ENCODE measurements around the gene GRM7. TPM values are rescaled to one million over a fixed set of nuclear protein-coding genes. Genes with fewer than 3 reads are reported as not detected.

GRM7 gene
- total RNA-seq, 1 experiment from 2014 or later = not detected

DNA sequence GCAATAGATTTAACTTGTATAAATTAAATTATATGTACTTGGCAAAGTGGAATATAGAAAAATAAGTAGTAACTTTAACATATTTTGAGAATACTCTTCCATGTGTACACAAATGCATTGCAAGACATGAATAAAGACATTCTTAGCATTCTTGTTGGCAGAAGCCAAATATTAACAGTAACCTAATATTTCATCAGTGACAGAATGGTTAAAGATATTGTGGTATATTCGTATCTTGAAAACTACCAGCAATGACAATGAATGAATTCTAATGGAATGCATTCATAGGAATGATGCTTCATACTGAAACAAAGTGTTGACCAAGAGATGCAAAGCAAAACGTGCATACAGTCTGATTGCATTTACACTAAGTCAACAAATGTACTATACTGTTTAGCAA, 524.7 kb downstream of the GRM7 start:
- Histone ChIP-seq H3K4me3 (ENCODE audit: low read depth, low read length, poor library complexity, severe bottlenecking) (no peak overlapping the region), H3K27ac (ENCODE audit: low read depth, low read length, poor library complexity, severe bottlenecking) (no peak overlapping the region), H3K4me1 (ENCODE audit: insufficient read depth, low read length, poor library complexity, severe bottlenecking) (peaks cover 8% of the 10 kb centered on the region), H3K36me3 (ENCODE audit: insufficient read depth, low read length, poor library complexity, severe bottlenecking) (no peaks in the 10 kb centered on the region), H3K27me3 (replicated peaks; ENCODE audit: insufficient read depth, low read depth, low read length, poor library complexity) (no peaks in the 10 kb centered on the region), H3K9me3 (ENCODE audit: low read depth, low read length, poor library complexity, severe bottlenecking) (no peaks in the 10 kb centered on the region)
- POLR2A ChIA-PET (ENCODE audit: low non-redundant PET) = no interaction called here
- no TSS peak for BruUV-seq (replicated peaks)
- TF ChIP-seq, protein P1, sequence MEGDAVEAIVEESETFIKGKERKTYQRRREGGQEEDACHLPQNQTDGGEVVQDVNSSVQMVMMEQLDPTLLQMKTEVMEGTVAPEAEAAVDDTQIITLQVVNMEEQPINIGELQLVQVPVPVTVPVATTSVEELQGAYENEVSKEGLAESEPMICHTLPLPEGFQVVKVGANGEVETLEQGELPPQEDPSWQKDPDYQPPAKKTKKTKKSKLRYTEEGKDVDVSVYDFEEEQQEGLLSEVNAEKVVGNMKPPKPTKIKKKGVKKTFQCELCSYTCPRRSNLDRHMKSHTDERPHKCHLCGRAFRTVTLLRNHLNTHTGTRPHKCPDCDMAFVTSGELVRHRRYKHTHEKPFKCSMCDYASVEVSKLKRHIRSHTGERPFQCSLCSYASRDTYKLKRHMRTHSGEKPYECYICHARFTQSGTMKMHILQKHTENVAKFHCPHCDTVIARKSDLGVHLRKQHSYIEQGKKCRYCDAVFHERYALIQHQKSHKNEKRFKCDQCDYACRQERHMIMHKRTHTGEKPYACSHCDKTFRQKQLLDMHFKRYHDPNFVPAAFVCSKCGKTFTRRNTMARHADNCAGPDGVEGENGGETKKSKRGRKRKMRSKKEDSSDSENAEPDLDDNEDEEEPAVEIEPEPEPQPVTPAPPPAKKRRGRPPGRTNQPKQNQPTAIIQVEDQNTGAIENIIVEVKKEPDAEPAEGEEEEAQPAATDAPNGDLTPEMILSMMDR (conservative IDR thresholded peaks at IDR 0.05; ENCODE audit: low read depth, low read length) = no peak
- no peak for TF ChIP-seq EZH2 (IDR thresholded peaks at IDR 0.05; ENCODE audit: borderline replicate concordance, low read depth, low read length, poor library complexity, severe bottlenecking)
- CTCF ChIA-PET = no interaction called here
- no peak for DNase-seq (ENCODE audit: low spot score)
- intact Hi-C loops (cut with micrococcal nuclease; ENCODE audit: unreplicated experiment) = no loop called here

DNA sequence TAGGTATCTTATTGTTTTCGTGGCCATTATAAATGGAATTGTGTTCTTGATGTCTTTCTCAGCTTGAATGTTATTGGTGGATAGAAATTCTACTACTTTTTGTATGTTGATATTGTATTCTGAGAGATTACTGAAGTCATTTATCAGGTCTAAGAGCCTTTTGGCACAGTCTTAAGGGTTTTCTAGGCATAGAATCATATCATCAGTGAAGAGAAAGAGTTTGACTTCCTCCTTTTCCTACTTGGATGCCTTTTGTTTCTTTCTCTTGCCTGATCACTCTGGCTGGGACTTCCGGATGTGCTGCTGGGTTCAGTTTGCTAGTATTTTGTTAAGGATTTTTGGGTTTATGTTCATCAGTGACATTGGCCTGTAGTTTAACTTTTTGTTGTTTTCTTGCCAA, 527.1 kb downstream of the GRM7 start:
- DNase-seq (ENCODE audit: low spot score) = no peak
- Histone ChIP-seq H3K27ac (ENCODE audit: low read depth, low read length, poor library complexity, severe bottlenecking) (no peak overlapping the region), H3K4me3 (ENCODE audit: low read depth, low read length, poor library complexity, severe bottlenecking) (no peak overlapping the region), H3K27me3 (replicated peaks; ENCODE audit: insufficient read depth, low read depth, low read length, poor library complexity) (no peaks in the 10 kb centered on the region), H3K36me3 (ENCODE audit: insufficient read depth, low read length, poor library complexity, severe bottlenecking) (no peaks in the 10 kb centered on the region), H3K4me1 (ENCODE audit: insufficient read depth, low read length, poor library complexity, severe bottlenecking) (peaks cover under 1% of the 10 kb centered on the region), H3K9me3 (ENCODE audit: low read depth, low read length, poor library complexity, severe bottlenecking) (no peaks in the 10 kb centered on the region)
- intact Hi-C loops (cut with micrococcal nuclease; ENCODE audit: unreplicated experiment) = no loop called here
- CTCF ChIA-PET = no interaction called here
- TF ChIP-seq, protein P1 (conservative IDR thresholded peaks at IDR 0.05; ENCODE audit: low read depth, low read length) = no peak
- TF ChIP-seq EZH2 (IDR thresholded peaks at IDR 0.05; ENCODE audit: borderline replicate concordance, low read depth, low read length, poor library complexity, severe bottlenecking) = no peak
- POLR2A ChIA-PET (ENCODE audit: low non-redundant PET) = no interaction called here
- BruUV-seq (replicated peaks) = no TSS peak

DNA sequence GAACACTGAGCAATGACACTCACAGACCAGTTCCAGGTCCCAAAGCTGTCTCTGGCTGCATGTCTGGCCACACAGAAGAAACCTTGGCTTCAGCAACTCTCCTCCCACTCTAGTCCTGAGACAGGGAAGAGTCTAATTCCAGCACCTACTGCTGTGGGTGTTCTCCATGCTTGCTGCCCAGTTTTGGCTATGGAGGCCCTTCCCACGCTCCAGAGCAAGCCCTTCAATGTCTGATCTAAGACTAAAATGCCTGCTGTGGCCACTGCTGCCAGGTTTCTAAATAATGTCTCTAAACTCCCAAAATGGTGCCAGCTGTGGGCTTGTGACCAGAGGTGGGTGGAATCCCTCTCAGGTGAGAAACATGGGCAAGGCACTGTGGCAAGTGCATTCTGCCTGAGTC, 531.3 kb downstream of the GRM7 start:
- DNase-seq (ENCODE audit: low spot score) = no peak
- Histone ChIP-seq H3K27ac (ENCODE audit: low read depth, low read length, poor library complexity, severe bottlenecking) (no peak overlapping the region), H3K4me3 (ENCODE audit: low read depth, low read length, poor library complexity, severe bottlenecking) (no peak overlapping the region), H3K27me3 (replicated peaks; ENCODE audit: insufficient read depth, low read depth, low read length, poor library complexity) (no peaks in the 10 kb centered on the region), H3K4me1 (ENCODE audit: insufficient read depth, low read length, poor library complexity, severe bottlenecking) (no peaks in the 10 kb centered on the region), H3K36me3 (ENCODE audit: insufficient read depth, low read length, poor library complexity, severe bottlenecking) (no peaks in the 10 kb centered on the region), H3K9me3 (ENCODE audit: low read depth, low read length, poor library complexity, severe bottlenecking) (no peaks in the 10 kb centered on the region)
- intact Hi-C loops (cut with micrococcal nuclease; ENCODE audit: unreplicated experiment) = no loop called here
- no TSS peak for BruUV-seq (replicated peaks)
- POLR2A ChIA-PET (ENCODE audit: low non-redundant PET) = no interaction called here
- CTCF ChIA-PET = no interaction called here
- TF ChIP-seq, protein P1 (conservative IDR thresholded peaks at IDR 0.05; ENCODE audit: low read depth, low read length) = no peak
- TF ChIP-seq EZH2 (IDR thresholded peaks at IDR 0.05; ENCODE audit: borderline replicate concordance, low read depth, low read length, poor library complexity, severe bottlenecking) = no peak

All from A673 (cell line).